ENCODE data around the gene ZNF511. TPM values are rescaled to one million over a fixed set of nuclear protein-coding genes. Genes with fewer than 3 reads are reported as not detected.
A peak's percentile ranks its signal among the peaks of the same experiment; 100 is the strongest.

The ZNF511 gene
- total and polyA plus RNA-seq, 4 donors, result 13.7 to 31.8 (median 24.2) TPM

DNA sequence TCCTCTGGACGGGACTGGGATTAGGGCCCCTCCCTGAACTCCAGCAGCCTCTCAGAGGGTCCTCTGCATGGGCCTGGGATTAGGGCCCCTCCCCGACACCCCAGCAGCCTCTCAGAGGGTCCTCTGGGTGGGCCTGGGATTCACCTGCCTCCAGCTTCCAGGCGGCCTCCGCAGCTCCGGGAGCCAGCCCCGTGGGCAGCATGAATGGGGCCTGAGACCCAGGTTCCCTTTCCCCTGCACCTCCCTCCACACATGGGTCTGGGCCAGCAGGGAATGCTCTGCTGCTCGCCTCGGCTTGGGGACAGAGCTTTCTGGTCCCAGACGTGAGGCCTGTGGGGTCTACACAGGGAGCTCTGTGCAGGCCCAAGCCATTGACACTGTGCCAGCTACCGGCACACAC lies 5.5 kb upstream of the ZNF511 start:
- H3K9me3 ChIP-seq (ENCODE audit: control insufficient read depth in 4 of 4, low read length in 3 of 4), result no peaks in the 10 kb centered on the region
- H3K27ac ChIP-seq (ENCODE audit: low read depth in 1 of 2, low read length in 2 of 2), result no peak overlapping the region
- TF ChIP-seq RAD21 (IDR thresholded peaks at IDR 0.05) (no peak), HNF4A (conservative IDR thresholded peaks at IDR 0.05) (no peak), YY1 (IDR thresholded peaks at IDR 0.05) (no peak), FOXA2 (IDR thresholded peaks at IDR 0.05) (no peak), ATF3 (IDR thresholded peaks at IDR 0.05) (no peak), CTCF (IDR thresholded peaks at IDR 0.05; ENCODE audit: low read depth, low read length, missing input control) (no peak), HNF4G (IDR thresholded peaks at IDR 0.05) (no peak), NR2F2 (IDR thresholded peaks at IDR 0.05) (no peak), EGR1 (IDR thresholded peaks at IDR 0.05; ENCODE audit: low read depth in 2 of 2) (no peak), GABPA (IDR thresholded peaks at IDR 0.05 in 1 of 2, conservative IDR thresholded peaks at IDR 0.05 in 1 of 2) (no peak), REST (IDR thresholded peaks at IDR 0.05) (no peak), SP1 (IDR thresholded peaks at IDR 0.05) (no peak), FOXA1 (IDR thresholded peaks at IDR 0.05) (no peak)
- TF ChIP-seq, protein P1, sequence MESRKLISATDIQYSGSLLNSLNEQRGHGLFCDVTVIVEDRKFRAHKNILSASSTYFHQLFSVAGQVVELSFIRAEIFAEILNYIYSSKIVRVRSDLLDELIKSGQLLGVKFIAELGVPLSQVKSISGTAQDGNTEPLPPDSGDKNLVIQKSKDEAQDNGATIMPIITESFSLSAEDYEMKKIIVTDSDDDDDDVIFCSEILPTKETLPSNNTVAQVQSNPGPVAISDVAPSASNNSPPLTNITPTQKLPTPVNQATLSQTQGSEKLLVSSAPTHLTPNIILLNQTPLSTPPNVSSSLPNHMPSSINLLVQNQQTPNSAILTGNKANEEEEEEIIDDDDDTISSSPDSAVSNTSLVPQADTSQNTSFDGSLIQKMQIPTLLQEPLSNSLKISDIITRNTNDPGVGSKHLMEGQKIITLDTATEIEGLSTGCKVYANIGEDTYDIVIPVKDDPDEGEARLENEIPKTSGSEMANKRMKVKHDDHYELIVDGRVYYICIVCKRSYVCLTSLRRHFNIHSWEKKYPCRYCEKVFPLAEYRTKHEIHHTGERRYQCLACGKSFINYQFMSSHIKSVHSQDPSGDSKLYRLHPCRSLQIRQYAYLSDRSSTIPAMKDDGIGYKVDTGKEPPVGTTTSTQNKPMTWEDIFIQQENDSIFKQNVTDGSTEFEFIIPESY (IDR thresholded peaks at IDR 0.05), result no peak
- TF ChIP-seq, protein P2, sequence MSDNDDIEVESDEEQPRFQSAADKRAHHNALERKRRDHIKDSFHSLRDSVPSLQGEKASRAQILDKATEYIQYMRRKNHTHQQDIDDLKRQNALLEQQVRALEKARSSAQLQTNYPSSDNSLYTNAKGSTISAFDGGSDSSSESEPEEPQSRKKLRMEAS (IDR thresholded peaks at IDR 0.05), result no peak
- no peaks in the 10 kb centered on the region for H3K27me3 ChIP-seq (ENCODE audit: control insufficient read depth in 4 of 4, insufficient read depth in 4 of 4, low read length in 3 of 4)
- H3K36me3 ChIP-seq (ENCODE audit: control insufficient read depth in 4 of 4, insufficient read depth in 3 of 4, low read depth in 1 of 4, low read length in 3 of 4), result peaks cover 10 to 35% (median 22%) of the 10 kb centered on the region in 4 donors
- H3K4me3 ChIP-seq (ENCODE audit: low read depth in 1 of 3, low read length in 3 of 3), result no peak overlapping the region
- DNase-seq (ENCODE audit: low spot score), result no peak
- peaks cover 0 to 25% (median 17%) of the 10 kb centered on the region in 4 donors for H3K4me1 ChIP-seq (ENCODE audit: control insufficient read depth in 4 of 4, insufficient read depth in 4 of 4, low read length in 3 of 4)
- no peak overlapping the region for H3K9ac ChIP-seq (ENCODE audit: low read depth in 1 of 2, low read length in 2 of 2)
- WGBS, result 89% methylated on average over 10 of the region's 10 CpGs

- no peak for DNase-seq (ENCODE audit: low spot score)
- WGBS, result 98% methylated on average over 5 of the region's 5 CpGs
- Histone ChIP-seq H3K9me3 (ENCODE audit: control insufficient read depth in 4 of 4, low read length in 3 of 4) (no peaks in the 10 kb centered on the region), H3K36me3 (ENCODE audit: control insufficient read depth in 4 of 4, insufficient read depth in 3 of 4, low read depth in 1 of 4, low read length in 3 of 4) (peaks cover 0 to 12% (median 1%) of the 10 kb centered on the region in 4 donors), H3K27ac (ENCODE audit: low read depth in 1 of 2, low read length in 2 of 2) (peak overlapping the region in 1 of 2 donors; percentile 9), H3K9ac (ENCODE audit: low read depth in 1 of 2, low read length in 2 of 2) (no peak overlapping the region), H3K27me3 (ENCODE audit: control insufficient read depth in 4 of 4, insufficient read depth in 4 of 4, low read length in 3 of 4) (no peaks in the 10 kb centered on the region), H3K4me3 (ENCODE audit: low read depth in 1 of 3, low read length in 3 of 3) (no peak overlapping the region), H3K4me1 (ENCODE audit: control insufficient read depth in 4 of 4, insufficient read depth in 4 of 4, low read length in 3 of 4) (peaks cover 2 to 39% (median 30%) of the 10 kb centered on the region in 4 donors)
- TF ChIP-seq TAF1 (conservative IDR thresholded peaks at IDR 0.05), result no peak
- no peak for TF ChIP-seq CTCF (IDR thresholded peaks at IDR 0.05; ENCODE audit: low read depth, low read length, missing input control)
- TF ChIP-seq, protein P1 (IDR thresholded peaks at IDR 0.05), result no peak
- no peak for TF ChIP-seq HNF4G (IDR thresholded peaks at IDR 0.05)
- TF ChIP-seq REST (IDR thresholded peaks at IDR 0.05), result no peak
- TF ChIP-seq HNF4A (conservative IDR thresholded peaks at IDR 0.05), result no peak
Observed at GRCh38 chr10:133306097-133306476, 2.6 kb upstream of the ZNF511 start.
